Keratinocyte (primary cell): Measurements from ENCODE around the gene ZCWPW2. TPM values are rescaled to one million over a fixed set of nuclear protein-coding genes. Genes with fewer than 3 reads are reported as not detected.

Experiments used
- DNase-seq: peaks from one replicate; pipeline ENCODE4 v3.0.0-alpha.2; 2011; ENCODE audit warnings: low read depth, missing footprints, low spot score
- FAIRE-seq: peaks from 2 replicates; lab custom pipeline; 2011; peaks lifted over from hg19 to GRCh38; lab: Jason Lieb, UNC
- H2AFZ ChIP-seq: 2 replicates; pipeline ENCODE4 v1.6.0; 2012; ENCODE audit warnings: low read length, control low read depth, inconsistent platforms; ENCODE audit not compliant: control insufficient read depth
- H3K27ac ChIP-seq: 2 replicates; pipeline ENCODE4 v1.5.1; 2011; ENCODE audit warnings: low read length; ENCODE audit not compliant: control insufficient read depth, insufficient read depth
- H3K27me3 ChIP-seq: 3 replicates; pipeline ENCODE4 v1.6.0; 2011; ENCODE audit warnings: low read length; ENCODE audit not compliant: control insufficient read depth, insufficient read depth; ENCODE audit errors: extremely low read depth
- H3K36me3 ChIP-seq, 2 experiments: 2 replicates in 1 of 2; 3 replicates in 1 of 2; pipeline ENCODE4 v1.5.1; 2011; ENCODE audit warnings: low read length in 2 of 2, mild to moderate bottlenecking in 1 of 2; ENCODE audit not compliant: control insufficient read depth in 2 of 2, insufficient read depth in 2 of 2; ENCODE audit errors: extremely low read depth in 1 of 2
- H3K4me1 ChIP-seq: 3 replicates; pipeline ENCODE4 v1.5.1; 2011; ENCODE audit warnings: low read length; ENCODE audit not compliant: control insufficient read depth, insufficient read depth; ENCODE audit errors: extremely low read depth
- H3K4me2 ChIP-seq: 3 replicates; pipeline ENCODE4 v1.6.0; 2011; ENCODE audit warnings: low read depth, low read length; ENCODE audit not compliant: control insufficient read depth, insufficient read depth; ENCODE audit errors: extremely low read depth
- H3K4me3 ChIP-seq, 3 experiments: fragments of 200-600 bp in 1 of 3; sonication (generic) in 1 of 3; 2 replicates in 2 of 3; 3 replicates in 1 of 3; pipeline ENCODE4 v1.5.1; 2011 to 2016; ENCODE audit warnings: low read length in 3 of 3, mild to moderate bottlenecking in 3 of 3, control low read depth in 2 of 3, inconsistent platforms in 1 of 3, low read depth in 1 of 3, mixed read lengths in 1 of 3, mixed run types in 1 of 3, moderate library complexity in 1 of 3; ENCODE audit not compliant: control insufficient read depth in 2 of 3, insufficient read depth in 2 of 3; ENCODE audit errors: extremely low read depth in 1 of 3
- H3K79me2 ChIP-seq: 2 replicates; pipeline ENCODE4 v1.6.0; 2012; ENCODE audit warnings: low read length; ENCODE audit not compliant: control insufficient read depth, insufficient read depth
- H3K9ac ChIP-seq: 3 replicates; pipeline ENCODE4 v1.6.0; 2011; ENCODE audit warnings: low read length; ENCODE audit not compliant: control insufficient read depth, insufficient read depth; ENCODE audit errors: extremely low read depth
- H3K9me1 ChIP-seq: 3 replicates; pipeline ENCODE4 v1.6.0; 2011; ENCODE audit warnings: low read length; ENCODE audit not compliant: control insufficient read depth, insufficient read depth; ENCODE audit errors: extremely low read depth
- H3K9me3 ChIP-seq: 2 replicates; pipeline ENCODE4 v1.5.1; 2012; ENCODE audit warnings: low read depth, low read length; ENCODE audit not compliant: control insufficient read depth
- H4K20me1 ChIP-seq: 3 replicates; pipeline ENCODE4 v1.6.0; 2011; ENCODE audit warnings: low read length; ENCODE audit not compliant: control insufficient read depth, insufficient read depth; ENCODE audit errors: extremely low read depth
- EZH2 ChIP-seq: IDR thresholded peaks from one replicate; pipeline ENCODE4 v1.6.1; 2012; ENCODE audit warnings: inconsistent platforms, mild to moderate bottlenecking, low read length, moderate library complexity
- dilution Hi-C: fragments of 300-500 bp; cut with MboI; formaldehyde crosslinking; loops from one replicate; pipeline ENCODE4 v1.7.0; 2020; ENCODE audit warnings: low sequenced_read_pairs; ENCODE audit not compliant: extremely low pct_ligation_motif_present
- polyA plus RNA-seq, 5 experiments: library from polyadenylated mRNA; depleted of rRNA in 3 of 5; stranded (reverse) in 3 of 5; stranded (forward) in 1 of 5; unstranded in 1 of 5; fragments of >200 nt; gene quantifications; 1 replicate in 1 of 5; 2 replicates in 3 of 5; 3 replicates in 1 of 5; pipeline versions ENCODE4 v1.2.1 to v1.2.3, GENCODE V29; 2011 to 2012; ENCODE audit warnings: missing spikeins in 2 of 5, low read depth in 1 of 5, low replicate concordance in 1 of 5
- TF ChIP-seq, protein P1 (sequence below), 3 experiments: IDR thresholded peaks in 1 of 3; conservative IDR thresholded peaks in 1 of 3; optimal IDR thresholded peaks in 1 of 3; 2 replicates in 2 of 3; 3 replicates in 1 of 3; pipeline versions ENCODE3 to v1.5.1; 2011; ENCODE audit warnings: low read length in 3 of 3, mild to moderate bottlenecking in 3 of 3, moderate library complexity in 2 of 3, control low read depth in 1 of 3, inconsistent platforms in 1 of 3; ENCODE audit not compliant: insufficient read depth in 2 of 3; ENCODE audit errors: extremely low read depth in 1 of 3

Gene ZCWPW2
- polyA plus RNA-seq, 1 donor (not counting 4 experiments of a cell fraction or from before 2014, with no cell fraction given), result 0.58 TPM

DNA sequence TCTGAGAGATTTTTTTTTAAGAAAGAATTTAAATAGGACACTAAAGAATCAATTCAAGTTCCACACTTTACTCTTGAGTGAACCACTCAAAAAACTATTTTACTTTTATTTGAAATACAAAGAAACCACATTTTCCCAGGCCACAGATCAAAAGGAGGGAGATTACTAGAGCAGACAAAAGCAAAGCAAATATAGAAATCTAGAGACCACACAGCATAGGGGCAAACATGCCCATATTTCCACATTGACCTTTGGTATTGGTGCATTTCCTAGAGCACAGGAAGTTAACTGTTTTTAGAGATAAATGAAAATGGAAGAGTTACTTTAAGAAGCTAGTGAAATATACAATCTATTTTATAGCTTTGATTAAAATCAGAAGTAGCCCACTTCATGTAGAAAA, 27.5 kb upstream of the ZCWPW2 start:
- Histone ChIP-seq H2AFZ (no peak overlapping the region), H3K4me2 (no peak overlapping the region), H3K9me1 (no peaks in the 10 kb centered on the region), H3K9ac (no peak overlapping the region), H3K4me1 (no peaks in the 10 kb centered on the region), H3K27me3 (no peaks in the 10 kb centered on the region), H3K79me2 (no peaks in the 10 kb centered on the region), H3K27ac (no peak overlapping the region), H3K4me3 (no peak overlapping the region), H4K20me1 (no peaks in the 10 kb centered on the region), H3K9me3 (no peaks in the 10 kb centered on the region), H3K36me3 (peaks cover 2 to 11% of the 10 kb centered on the region in 2 experiments)
- dilution Hi-C loops, result no loop called here
- DNase-seq (no peak), FAIRE-seq (no peak)
- TF ChIP-seq, protein P1, sequence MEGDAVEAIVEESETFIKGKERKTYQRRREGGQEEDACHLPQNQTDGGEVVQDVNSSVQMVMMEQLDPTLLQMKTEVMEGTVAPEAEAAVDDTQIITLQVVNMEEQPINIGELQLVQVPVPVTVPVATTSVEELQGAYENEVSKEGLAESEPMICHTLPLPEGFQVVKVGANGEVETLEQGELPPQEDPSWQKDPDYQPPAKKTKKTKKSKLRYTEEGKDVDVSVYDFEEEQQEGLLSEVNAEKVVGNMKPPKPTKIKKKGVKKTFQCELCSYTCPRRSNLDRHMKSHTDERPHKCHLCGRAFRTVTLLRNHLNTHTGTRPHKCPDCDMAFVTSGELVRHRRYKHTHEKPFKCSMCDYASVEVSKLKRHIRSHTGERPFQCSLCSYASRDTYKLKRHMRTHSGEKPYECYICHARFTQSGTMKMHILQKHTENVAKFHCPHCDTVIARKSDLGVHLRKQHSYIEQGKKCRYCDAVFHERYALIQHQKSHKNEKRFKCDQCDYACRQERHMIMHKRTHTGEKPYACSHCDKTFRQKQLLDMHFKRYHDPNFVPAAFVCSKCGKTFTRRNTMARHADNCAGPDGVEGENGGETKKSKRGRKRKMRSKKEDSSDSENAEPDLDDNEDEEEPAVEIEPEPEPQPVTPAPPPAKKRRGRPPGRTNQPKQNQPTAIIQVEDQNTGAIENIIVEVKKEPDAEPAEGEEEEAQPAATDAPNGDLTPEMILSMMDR (optimal IDR thresholded peaks at IDR 0.05 in 1 of 3, IDR thresholded peaks at IDR 0.05 in 1 of 3, conservative IDR thresholded peaks at IDR 0.05 in 1 of 3; ENCODE audit: extremely low read depth in 1 of 3, insufficient read depth in 2 of 3, low read length in 3 of 3), result no peak
- no peak for TF ChIP-seq EZH2

DNA sequence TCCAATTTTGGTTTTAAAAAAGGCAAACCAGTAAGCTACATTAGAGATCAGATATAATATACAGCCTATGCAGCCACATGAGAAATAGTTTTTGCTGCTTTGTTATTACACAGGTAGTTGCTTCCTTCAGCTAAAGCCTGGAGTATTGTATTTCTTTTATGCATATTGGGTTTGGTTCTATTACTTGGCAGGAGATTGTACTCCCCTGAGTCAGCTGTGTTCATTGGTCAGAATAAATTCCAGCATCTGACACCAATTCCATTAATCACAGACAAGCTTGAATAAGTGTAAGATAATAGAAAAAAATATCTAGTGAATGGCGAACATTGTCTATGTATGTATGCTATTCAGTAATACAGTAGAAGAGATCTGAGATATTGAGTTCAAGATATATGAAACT, 26.1 kb upstream of the ZCWPW2 start:
- TF ChIP-seq EZH2, result no peak
- TF ChIP-seq, protein P1 (optimal IDR thresholded peaks at IDR 0.05 in 1 of 3, IDR thresholded peaks at IDR 0.05 in 1 of 3, conservative IDR thresholded peaks at IDR 0.05 in 1 of 3; ENCODE audit: extremely low read depth in 1 of 3, insufficient read depth in 2 of 3, low read length in 3 of 3), result no peak
- FAIRE-seq, result no peak
- Histone ChIP-seq H4K20me1 (no peaks in the 10 kb centered on the region), H3K27me3 (no peaks in the 10 kb centered on the region), H3K4me3 (no peak overlapping the region), H2AFZ (no peak overlapping the region), H3K9ac (no peak overlapping the region), H3K9me3 (no peaks in the 10 kb centered on the region), H3K4me1 (peaks cover 9% of the 10 kb centered on the region), H3K36me3 (peaks cover 2 to 11% of the 10 kb centered on the region in 2 experiments), H3K9me1 (no peaks in the 10 kb centered on the region), H3K79me2 (no peaks in the 10 kb centered on the region), H3K27ac (no peak overlapping the region), H3K4me2 (no peak overlapping the region)
- dilution Hi-C loops, result no loop called here
- DNase-seq, result no peak
